ENCODE data around the gene WASF3. TPM values are rescaled to one million over a fixed set of nuclear protein-coding genes. Genes with fewer than 3 reads are reported as not detected.

Gene WASF3
- total RNA-seq, 1 experiment from 2014 or later, result not detected

- H3K27ac ChIP-seq (ENCODE audit: low read length), result no peak overlapping the region
- H3K9me3 ChIP-seq (ENCODE audit: low read length), result no peaks in the 10 kb centered on the region
- H3K4me3 ChIP-seq (ENCODE audit: low read length), result no peak overlapping the region
- H3K79me2 ChIP-seq (ENCODE audit: low read length), result no peaks in the 10 kb centered on the region
- no peak for DNase-seq
- H3K4me2 ChIP-seq (ENCODE audit: low read depth, low read length, poor library complexity, severe bottlenecking), result no peak overlapping the region
- H2AFZ ChIP-seq (ENCODE audit: low read length), result no peak overlapping the region
- no peaks in the 10 kb centered on the region; the same call in 1 of the 2 replicates for H3K27me3 ChIP-seq (ENCODE audit: low read length)
- no peaks in the 10 kb centered on the region for H3K36me3 ChIP-seq (ENCODE audit: insufficient read depth, low read length)
- H3K4me1 ChIP-seq (ENCODE audit: low read length), result peaks cover 5% of the 10 kb centered on the region
- no peak overlapping the region for H3K9ac ChIP-seq (ENCODE audit: low read length)
- H3K9me2 ChIP-seq (replicated peaks; ENCODE audit: insufficient read depth, low read length), result no peaks in the 10 kb centered on the region
- H4K20me1 ChIP-seq (ENCODE audit: insufficient read depth, low read depth, low read length), result no peaks in the 10 kb centered on the region
Observed at GRCh38 chr13:26599403-26599802, 41.9 kb downstream of the WASF3 start.

DNA sequence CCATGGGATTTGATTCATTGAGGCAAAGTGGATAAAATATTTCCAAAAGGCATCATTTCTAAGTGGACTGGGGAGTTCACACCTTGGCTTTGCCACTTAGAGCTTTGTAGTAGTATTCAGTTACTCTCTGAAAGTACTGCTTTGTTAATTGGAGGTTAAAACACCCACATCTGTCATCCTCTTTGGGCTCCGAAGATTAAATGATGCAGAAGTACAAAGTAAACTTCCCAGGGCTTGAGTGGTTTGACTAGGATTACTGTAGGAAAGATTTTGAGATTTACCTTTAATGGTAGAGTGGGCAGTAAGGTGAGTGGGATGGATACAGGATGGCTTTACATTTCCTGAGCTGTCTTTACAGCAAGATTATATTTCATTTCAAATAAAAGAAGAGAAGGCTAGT lies 42.4 kb downstream of the WASF3 start:
- H3K79me2 ChIP-seq (ENCODE audit: low read length), result no peaks in the 10 kb centered on the region

DNA sequence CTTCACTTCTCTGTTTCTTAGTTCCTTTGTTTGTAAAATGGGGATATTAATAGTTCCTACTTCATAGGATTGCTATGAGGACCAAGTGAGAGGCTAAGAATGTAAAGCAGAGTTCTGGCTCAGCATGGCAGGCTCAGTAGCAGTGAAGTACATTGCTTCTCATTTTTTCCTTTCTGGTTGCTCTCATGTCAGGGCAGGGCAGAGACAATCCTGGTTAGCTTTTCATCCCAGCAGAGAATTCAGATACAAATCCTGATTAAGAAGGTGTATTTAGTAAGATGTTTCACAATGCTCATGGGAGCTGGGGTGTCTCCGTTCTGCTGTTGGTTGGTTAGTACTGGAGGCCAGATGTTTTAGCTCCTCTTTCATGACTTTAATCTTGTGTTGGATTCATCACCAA lies 42.9 kb downstream of the WASF3 start:
- peaks cover 5% of the 10 kb centered on the region for H3K4me1 ChIP-seq (ENCODE audit: low read length)
- no peaks in the 10 kb centered on the region for H3K36me3 ChIP-seq (ENCODE audit: insufficient read depth, low read length)
- no peak overlapping the region for H3K4me3 ChIP-seq (ENCODE audit: low read length)
- H3K27ac ChIP-seq (ENCODE audit: low read length), result no peak overlapping the region
- H3K9ac ChIP-seq (ENCODE audit: low read length), result no peak overlapping the region
- H2AFZ ChIP-seq (ENCODE audit: low read length), result no peak overlapping the region
- H3K4me2 ChIP-seq (ENCODE audit: low read depth, low read length, poor library complexity, severe bottlenecking), result no peak overlapping the region
- no peaks in the 10 kb centered on the region for H3K79me2 ChIP-seq (ENCODE audit: low read length)
- no peaks in the 10 kb centered on the region; the same call in 1 of the 2 replicates for H3K27me3 ChIP-seq (ENCODE audit: low read length)
- no peak for DNase-seq
- no peaks in the 10 kb centered on the region for H3K9me2 ChIP-seq (replicated peaks; ENCODE audit: insufficient read depth, low read length)
- H3K9me3 ChIP-seq (ENCODE audit: low read length), result no peaks in the 10 kb centered on the region
- H4K20me1 ChIP-seq (ENCODE audit: insufficient read depth, low read depth, low read length), result no peaks in the 10 kb centered on the region

More for the DNA sequence above, 42.4 kb downstream of the WASF3 start:
- H3K36me3 ChIP-seq (ENCODE audit: insufficient read depth, low read length), result no peaks in the 10 kb centered on the region
- no peak overlapping the region for H3K4me3 ChIP-seq (ENCODE audit: low read length)
- H3K4me2 ChIP-seq (ENCODE audit: low read depth, low read length, poor library complexity, severe bottlenecking), result no peak overlapping the region
- DNase-seq, result no peak
- no peaks in the 10 kb centered on the region for H3K9me3 ChIP-seq (ENCODE audit: low read length)
- no peak overlapping the region for H3K9ac ChIP-seq (ENCODE audit: low read length)
- no peaks in the 10 kb centered on the region for H4K20me1 ChIP-seq (ENCODE audit: insufficient read depth, low read depth, low read length)
- H3K27ac ChIP-seq (ENCODE audit: low read length), result no peak overlapping the region
- H3K9me2 ChIP-seq (replicated peaks; ENCODE audit: insufficient read depth, low read length), result no peaks in the 10 kb centered on the region
- H3K27me3 ChIP-seq (ENCODE audit: low read length), result no peaks in the 10 kb centered on the region; the same call in 1 of the 2 replicates
- no peak overlapping the region for H2AFZ ChIP-seq (ENCODE audit: low read length)
- peaks cover 5% of the 10 kb centered on the region for H3K4me1 ChIP-seq (ENCODE audit: low read length)

- H3K4me1 ChIP-seq (ENCODE audit: low read length), result peaks cover 5% of the 10 kb centered on the region
- H3K79me2 ChIP-seq (ENCODE audit: low read length), result no peaks in the 10 kb centered on the region
- H3K4me3 ChIP-seq (ENCODE audit: low read length), result no peak overlapping the region
- peak; percentile 74 for DNase-seq
- no peak overlapping the region for H2AFZ ChIP-seq (ENCODE audit: low read length)
- peak overlapping the region; percentile 10 for H3K4me2 ChIP-seq (ENCODE audit: low read depth, low read length, poor library complexity, severe bottlenecking)
- no peaks in the 10 kb centered on the region for H3K36me3 ChIP-seq (ENCODE audit: insufficient read depth, low read length)
- H3K9me2 ChIP-seq (replicated peaks; ENCODE audit: insufficient read depth, low read length), result no peaks in the 10 kb centered on the region
- H3K9me3 ChIP-seq (ENCODE audit: low read length), result no peaks in the 10 kb centered on the region
- no peaks in the 10 kb centered on the region; the same call in 1 of the 2 replicates for H3K27me3 ChIP-seq (ENCODE audit: low read length)
- H4K20me1 ChIP-seq (ENCODE audit: insufficient read depth, low read depth, low read length), result no peaks in the 10 kb centered on the region
- no peak overlapping the region for H3K9ac ChIP-seq (ENCODE audit: low read length)
- no peak overlapping the region for H3K27ac ChIP-seq (ENCODE audit: low read length)
Observed at GRCh38 chr13:26601669-26602068, 44.2 kb downstream of the WASF3 start.

DNA sequence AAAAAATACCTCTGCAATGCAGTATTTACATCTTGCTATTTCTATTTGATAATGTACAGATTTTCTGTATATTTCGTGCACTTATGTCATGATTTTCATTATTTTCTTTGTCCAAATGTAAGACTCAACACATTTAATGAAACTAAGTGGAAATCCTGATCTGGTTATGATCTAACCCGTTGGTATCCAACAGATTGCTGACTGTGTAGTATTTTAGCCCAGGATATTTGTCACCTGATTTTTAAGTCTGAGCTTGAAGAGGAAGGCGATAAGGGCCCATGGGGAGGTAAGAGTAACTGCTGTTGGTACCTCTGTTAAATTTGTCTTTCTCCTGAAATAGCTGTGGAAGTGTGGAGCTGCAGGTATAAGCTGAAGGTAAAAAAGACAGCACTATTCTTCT lies 45.3 kb downstream of the WASF3 start:
- H3K79me2 ChIP-seq (ENCODE audit: low read length), result no peaks in the 10 kb centered on the region

GRCh38 chr13:26604784-26605545 lies 47.5 kb downstream of the WASF3 start:
- no peak overlapping the region for H2AFZ ChIP-seq (ENCODE audit: low read length)
- H4K20me1 ChIP-seq (ENCODE audit: insufficient read depth, low read depth, low read length), result no peaks in the 10 kb centered on the region
- no peak overlapping the region for H3K4me2 ChIP-seq (ENCODE audit: low read depth, low read length, poor library complexity, severe bottlenecking)
- no peak overlapping the region for H3K9ac ChIP-seq (ENCODE audit: low read length)
- H3K4me1 ChIP-seq (ENCODE audit: low read length), result peaks cover 5% of the 10 kb centered on the region
- H3K9me3 ChIP-seq (ENCODE audit: low read length), result no peaks in the 10 kb centered on the region
- no peaks in the 10 kb centered on the region for H3K36me3 ChIP-seq (ENCODE audit: insufficient read depth, low read length)
- DNase-seq, result no peak
- H3K79me2 ChIP-seq (ENCODE audit: low read length), result no peaks in the 10 kb centered on the region
- H3K9me2 ChIP-seq (replicated peaks; ENCODE audit: insufficient read depth, low read length), result no peaks in the 10 kb centered on the region
- H3K27me3 ChIP-seq (ENCODE audit: low read length), result no peaks in the 10 kb centered on the region
- no peak overlapping the region for H3K27ac ChIP-seq (ENCODE audit: low read length)
- H3K4me3 ChIP-seq (ENCODE audit: low read length), result no peak overlapping the region

More for the DNA sequence above, 45.3 kb downstream of the WASF3 start:
- H4K20me1 ChIP-seq (ENCODE audit: insufficient read depth, low read depth, low read length), result no peaks in the 10 kb centered on the region
- H3K27ac ChIP-seq (ENCODE audit: low read length), result no peak overlapping the region
- H3K9me3 ChIP-seq (ENCODE audit: low read length), result no peaks in the 10 kb centered on the region
- no peak overlapping the region for H3K9ac ChIP-seq (ENCODE audit: low read length)
- H3K9me2 ChIP-seq (replicated peaks; ENCODE audit: insufficient read depth, low read length), result no peaks in the 10 kb centered on the region
- no peak overlapping the region for H3K4me2 ChIP-seq (ENCODE audit: low read depth, low read length, poor library complexity, severe bottlenecking)
- H2AFZ ChIP-seq (ENCODE audit: low read length), result no peak overlapping the region
- no peak for DNase-seq
- H3K36me3 ChIP-seq (ENCODE audit: insufficient read depth, low read length), result no peaks in the 10 kb centered on the region
- H3K27me3 ChIP-seq (ENCODE audit: low read length), result no peaks in the 10 kb centered on the region; the same call in 1 of the 2 replicates
- peaks cover 5% of the 10 kb centered on the region for H3K4me1 ChIP-seq (ENCODE audit: low read length)
- no peak overlapping the region for H3K4me3 ChIP-seq (ENCODE audit: low read length)

- Histone ChIP-seq H3K9ac (ENCODE audit: low read length) (no peak overlapping the region), H3K4me3 (ENCODE audit: low read length) (no peak overlapping the region), H4K20me1 (ENCODE audit: insufficient read depth, low read depth, low read length) (no peaks in the 10 kb centered on the region), H3K4me1 (ENCODE audit: low read length) (peaks cover 5% of the 10 kb centered on the region), H3K9me2 (replicated peaks; ENCODE audit: insufficient read depth, low read length) (no peaks in the 10 kb centered on the region), H3K27me3 (ENCODE audit: low read length) (no peaks in the 10 kb centered on the region), H3K36me3 (ENCODE audit: insufficient read depth, low read length) (no peaks in the 10 kb centered on the region), H2AFZ (ENCODE audit: low read length) (no peak overlapping the region), H3K27ac (ENCODE audit: low read length) (no peak overlapping the region), H3K4me2 (ENCODE audit: low read depth, low read length, poor library complexity, severe bottlenecking) (no peak overlapping the region), H3K79me2 (ENCODE audit: low read length) (no peaks in the 10 kb centered on the region), H3K9me3 (ENCODE audit: low read length) (no peaks in the 10 kb centered on the region)
- DNase-seq, result peak; percentile 62
Observed at GRCh38 chr13:26605845-26606244, 48.4 kb downstream of the WASF3 start.

DNA sequence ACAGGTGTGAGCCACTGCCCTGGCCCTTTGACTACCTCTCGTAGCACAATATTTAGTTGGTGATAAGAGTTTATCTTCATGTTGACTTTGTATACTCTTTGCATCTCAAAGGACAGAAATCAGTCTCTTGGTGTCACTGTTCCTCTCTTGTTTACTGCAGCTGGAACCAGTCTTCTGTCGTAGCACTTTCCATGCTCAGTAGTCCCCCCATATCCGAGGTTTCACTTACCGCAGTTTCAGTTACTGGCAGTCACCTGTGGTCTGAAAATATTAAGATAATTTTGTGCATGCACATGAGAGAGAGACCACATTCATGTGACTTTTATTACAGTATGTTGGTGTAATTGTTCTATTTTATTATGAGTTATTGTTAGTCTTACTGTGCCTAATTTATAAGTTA lies 49.1 kb downstream of the WASF3 start:
- DNase-seq, result no peak
- H3K79me2 ChIP-seq (ENCODE audit: low read length), result no peaks in the 10 kb centered on the region
- no peaks in the 10 kb centered on the region for H3K9me2 ChIP-seq (replicated peaks; ENCODE audit: insufficient read depth, low read length)
- H3K4me3 ChIP-seq (ENCODE audit: low read length), result no peak overlapping the region
- H2AFZ ChIP-seq (ENCODE audit: low read length), result no peak overlapping the region
- H3K27ac ChIP-seq (ENCODE audit: low read length), result no peak overlapping the region
- H3K9ac ChIP-seq (ENCODE audit: low read length), result no peak overlapping the region
- no peak overlapping the region for H3K4me2 ChIP-seq (ENCODE audit: low read depth, low read length, poor library complexity, severe bottlenecking)
- H3K36me3 ChIP-seq (ENCODE audit: insufficient read depth, low read length), result no peaks in the 10 kb centered on the region
- no peaks in the 10 kb centered on the region for H3K9me3 ChIP-seq (ENCODE audit: low read length)
- no peaks in the 10 kb centered on the region for H4K20me1 ChIP-seq (ENCODE audit: insufficient read depth, low read depth, low read length)
- H3K4me1 ChIP-seq (ENCODE audit: low read length), result peaks cover 5% of the 10 kb centered on the region
- no peaks in the 10 kb centered on the region for H3K27me3 ChIP-seq (ENCODE audit: low read length)

All from Karpas-422 (cell line).